ENCODE measurements around the gene APC2. TPM values are rescaled to one million over a fixed set of nuclear protein-coding genes. Genes with fewer than 3 reads are reported as not detected.

Gene APC2
- total RNA-seq, 1 experiment from 2014 or later: 0.68 TPM

DNA sequence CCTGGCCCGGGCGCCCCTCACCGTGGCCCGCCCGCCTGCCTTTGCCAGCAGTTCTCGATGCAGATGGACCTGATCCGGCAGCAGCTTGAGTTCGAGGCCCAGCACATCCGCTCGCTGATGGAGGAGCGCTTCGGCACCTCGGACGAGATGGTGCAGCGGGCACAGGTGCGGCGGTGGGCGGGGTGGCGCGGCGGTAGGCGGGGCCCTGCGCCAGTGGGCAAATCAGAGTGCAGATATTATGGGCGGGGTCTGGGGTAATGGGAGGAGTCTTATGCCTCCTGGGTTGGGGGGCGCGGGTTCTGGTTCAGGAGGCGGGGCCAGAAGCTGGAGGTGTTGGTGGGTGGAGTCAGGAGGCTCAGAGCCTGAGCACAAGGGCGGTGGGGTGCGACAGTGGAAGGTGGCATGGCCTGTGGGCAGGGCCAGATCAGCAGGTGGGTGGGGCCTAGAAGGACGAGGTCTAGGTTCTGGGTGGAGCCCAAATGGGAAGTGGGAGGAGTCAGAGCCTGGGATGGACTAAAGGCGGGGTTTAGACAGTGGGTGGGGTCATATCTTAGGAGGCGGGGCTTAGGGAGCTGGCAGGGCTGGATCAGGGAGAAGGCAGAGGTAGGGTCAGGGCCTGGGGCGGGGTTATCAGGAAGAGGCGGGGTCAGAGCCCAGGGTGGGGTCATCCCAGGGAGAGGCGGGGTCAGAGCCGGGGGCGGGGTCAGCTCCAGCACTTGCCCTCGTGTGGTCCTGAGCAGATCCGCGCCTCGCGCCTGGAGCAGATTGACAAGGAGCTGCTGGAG is 5.6 kb downstream of the APC2 start:
- Histone ChIP-seq H2BK20ac (ENCODE audit: low read depth, low read length, poor library complexity, severe bottlenecking) (no peak overlapping the region), H3K14ac (ENCODE audit: insufficient read depth, low read length) (no peak overlapping the region), H3K23me2 (ENCODE audit: insufficient read length, low read depth, low read length, poor library complexity, severe bottlenecking) (peaks cover 11% of the 10 kb centered on the region), H2BK15ac (ENCODE audit: low read depth, low read length) (no peak overlapping the region), H3K9ac (ENCODE audit: extremely low read depth, insufficient read length, low read length) (no peak overlapping the region), H3K27me3 (ENCODE audit: insufficient read depth, low read length) (peaks cover 6% of the 10 kb centered on the region; the same call in 1 of the 2 replicates), H4K5ac (ENCODE audit: insufficient read length, low read depth, low read length) (no peak overlapping the region), H2BK12ac (ENCODE audit: insufficient read length, low read depth, low read length) (no peak overlapping the region), H3K18ac (ENCODE audit: insufficient read length, low read depth, low read length) (no peak overlapping the region), H3K9me3 (ENCODE audit: control insufficient read depth, low read depth, low read length) (no peaks in the 10 kb centered on the region), H4K20me1 (ENCODE audit: control insufficient read depth, insufficient read depth, insufficient read length) (no peaks in the 10 kb centered on the region), H4K91ac (ENCODE audit: insufficient read length, low read depth, low read length) (no peak overlapping the region), H2AK5ac (ENCODE audit: insufficient read length, low read length) (no peak overlapping the region), H3K27ac (ENCODE audit: insufficient read length, low read depth, low read length) (no peak overlapping the region), H3T11ph (ENCODE audit: low read length) (no peak overlapping the region), H3K4ac (ENCODE audit: low read depth, low read length) (no peak overlapping the region), H2AFZ (ENCODE audit: low read length) (no peak overlapping the region), H3K56ac (ENCODE audit: insufficient read length, low read depth, low read length) (no peak overlapping the region), H2BK5ac (ENCODE audit: insufficient read length, low read length) (no peak overlapping the region), H3K4me1 (ENCODE audit: insufficient read depth, low read length) (no peaks in the 10 kb centered on the region; the same call in 1 of the 2 replicates), H2BK120ac (ENCODE audit: low read depth, low read length, poor library complexity, severe bottlenecking) (no peak overlapping the region), H3K4me2 (ENCODE audit: insufficient read depth, insufficient read length, low read length) (no peak overlapping the region), H3K23ac (ENCODE audit: insufficient read length, low read depth, low read length) (no peak overlapping the region), H3K79me2 (ENCODE audit: insufficient read depth, low read length) (no peaks in the 10 kb centered on the region), H3K79me1 (ENCODE audit: insufficient read depth, low read depth, low read length, poor library complexity, severe bottlenecking) (no peaks in the 10 kb centered on the region), H4K8ac (replicated peaks; ENCODE audit: insufficient read length, low read depth, low read length) (no peak overlapping the region)
- Mint-ChIP-seq H3K4me3 (peak overlapping the region in 1 of 2 experiments; percentile 71; a peak in 3 of 5 replicates), H3K27me3 (ENCODE audit: low read depth) (peaks cover 78% of the 10 kb centered on the region), H3K36me3 (ENCODE audit: insufficient read depth in 1 of 3, low read depth in 3 of 3) (peaks cover 0 to 13% (median 5%) of the 10 kb centered on the region in 3 experiments; a peak in 3 of 7 replicates), H3K27ac (peak overlapping the region in 1 of 3 experiments; percentile 55; a peak in 1 of 7 replicates), H3K9me3 (no peaks in the 10 kb centered on the region; a peak in 1 of 5 replicates), H3K4me1 (peaks cover 12 to 34% of the 10 kb centered on the region in 2 experiments)
- TF ChIP-seq, protein P1, sequence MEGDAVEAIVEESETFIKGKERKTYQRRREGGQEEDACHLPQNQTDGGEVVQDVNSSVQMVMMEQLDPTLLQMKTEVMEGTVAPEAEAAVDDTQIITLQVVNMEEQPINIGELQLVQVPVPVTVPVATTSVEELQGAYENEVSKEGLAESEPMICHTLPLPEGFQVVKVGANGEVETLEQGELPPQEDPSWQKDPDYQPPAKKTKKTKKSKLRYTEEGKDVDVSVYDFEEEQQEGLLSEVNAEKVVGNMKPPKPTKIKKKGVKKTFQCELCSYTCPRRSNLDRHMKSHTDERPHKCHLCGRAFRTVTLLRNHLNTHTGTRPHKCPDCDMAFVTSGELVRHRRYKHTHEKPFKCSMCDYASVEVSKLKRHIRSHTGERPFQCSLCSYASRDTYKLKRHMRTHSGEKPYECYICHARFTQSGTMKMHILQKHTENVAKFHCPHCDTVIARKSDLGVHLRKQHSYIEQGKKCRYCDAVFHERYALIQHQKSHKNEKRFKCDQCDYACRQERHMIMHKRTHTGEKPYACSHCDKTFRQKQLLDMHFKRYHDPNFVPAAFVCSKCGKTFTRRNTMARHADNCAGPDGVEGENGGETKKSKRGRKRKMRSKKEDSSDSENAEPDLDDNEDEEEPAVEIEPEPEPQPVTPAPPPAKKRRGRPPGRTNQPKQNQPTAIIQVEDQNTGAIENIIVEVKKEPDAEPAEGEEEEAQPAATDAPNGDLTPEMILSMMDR (conservative IDR thresholded peaks at IDR 0.05): no peak
- peak; percentile 98 for DNase-seq
- WGBS (ENCODE audit: extremely low coverage, insufficient read length, low lambda C conversion rate): no CpG with 5 or more reads among the region's 42 CpGs
